Choroid plexus epithelial cell (primary cell): Measurements from ENCODE around the gene BCAR3.

Source experiments
- DNase-seq: peaks from one replicate; pipeline ENCODE4 v3.0.0-alpha.2; 2010; ENCODE audit warnings: low read depth
- H3K4me3 ChIP-seq: 2 replicates; pipeline ENCODE4 v1.5.1; 2011; ENCODE audit warnings: low read depth, mild to moderate bottlenecking, control low read depth, low read length, moderate library complexity
- CTCF ChIP-seq: conservative IDR thresholded peaks from 2 replicates; pipeline ENCODE4 v1.5.1; 2011; ENCODE audit warnings: low read depth, mild to moderate bottlenecking, control low read depth, inconsistent platforms, low read length, moderate library complexity

The BCAR3 gene

GRCh38 chr1:93670141-93670540 is 11.5 kb downstream of the BCAR3 start:
- H3K4me3 ChIP-seq: no peak overlapping the region
- peak; percentile 77 for DNase-seq
- TF ChIP-seq CTCF: no peak

GRCh38 chr1:93669369-93669768 is 12.3 kb downstream of the BCAR3 start:
- TF ChIP-seq CTCF: no peak
- no peak overlapping the region for H3K4me3 ChIP-seq
- DNase-seq: no peak

- no peak overlapping the region for H3K4me3 ChIP-seq
- no peak for DNase-seq
- TF ChIP-seq CTCF: no peak
These were observed 12.7 kb downstream of the BCAR3 start for GRCh38 chr1:93668951-93669350.

- DNase-seq: no peak
- no peak overlapping the region for H3K4me3 ChIP-seq
- no peak for TF ChIP-seq CTCF
These were observed 13.5 kb downstream of the BCAR3 start for GRCh38 chr1:93668121-93668520.

- DNase-seq: no peak
- no peak for TF ChIP-seq CTCF
- no peak overlapping the region for H3K4me3 ChIP-seq
These were observed 14.0 kb downstream of the BCAR3 start for GRCh38 chr1:93667642-93668041.

- no peak for TF ChIP-seq CTCF
- DNase-seq: peak; percentile 52
- H3K4me3 ChIP-seq: no peak overlapping the region
These were observed 14.8 kb downstream of the BCAR3 start for GRCh38 chr1:93666613-93667384.

- no peak for DNase-seq
- no peak overlapping the region for H3K4me3 ChIP-seq
- TF ChIP-seq CTCF: no peak
These were observed 16.6 kb downstream of the BCAR3 start for GRCh38 chr1:93665015-93665414.
